Skin epidermis (tissue), 12 donors: ENCODE measurements around the gene C1orf116.

Experiments
- H3K27ac ChIP-seq, 21 experiments: fragments of 200-600 bp; sonication (generic) in 11 of 21; one replicate each; pipeline ENCODE4 v1.5.0; 2020; ENCODE audit warnings: mild to moderate bottlenecking in 3 of 21, inconsistent platforms in 2 of 21, moderate library complexity in 2 of 21
- H3K4me3 ChIP-seq, 7 experiments: fragments of 200-600 bp; sonication (generic) in 2 of 7; one replicate each; pipeline ENCODE4 v1.5.0; 2020; ENCODE audit warnings: inconsistent platforms in 2 of 7, mild to moderate bottlenecking in 2 of 7, moderate library complexity in 1 of 7

Gene C1orf116

DNA sequence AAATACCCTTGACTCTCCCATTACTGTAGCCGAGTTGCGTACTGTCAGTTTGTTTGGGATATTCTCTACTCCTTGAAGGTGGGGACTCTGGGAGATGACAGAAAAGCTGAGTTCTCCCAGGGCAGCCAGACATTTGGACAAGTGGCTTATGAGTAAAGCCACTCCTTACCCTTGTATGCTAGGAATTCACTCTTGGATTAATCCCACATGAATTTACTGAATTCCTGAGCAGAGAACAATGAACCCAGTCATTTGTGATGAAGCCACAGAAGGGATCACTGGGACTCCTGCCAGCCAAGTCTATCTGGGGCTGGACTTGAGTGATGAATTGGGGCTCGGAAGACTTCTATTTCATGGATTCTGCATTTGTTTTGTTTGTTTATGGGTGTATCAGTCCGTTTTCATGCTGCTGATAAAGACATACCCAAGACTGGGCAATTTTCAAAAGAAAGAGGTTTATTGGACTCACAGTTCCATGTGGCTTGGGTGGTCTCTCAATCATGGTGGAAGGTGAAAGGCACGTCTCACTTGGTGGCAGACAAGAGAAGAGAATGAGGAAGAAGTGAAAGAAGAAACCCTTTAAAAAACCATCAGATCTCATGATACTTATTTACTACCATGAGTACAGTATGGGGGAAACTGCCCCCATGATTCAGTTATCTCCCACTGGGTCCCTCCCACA is 25.1 kb downstream of the C1orf116 start:
- H3K27ac ChIP-seq, result peak overlapping the region in 11 of 21 experiments; percentile 12 to 65 (median 30)

GRCh38 chr1:207006914-207007313 is 25.6 kb downstream of the C1orf116 start:
- Histone ChIP-seq H3K4me3 (no peak overlapping the region), H3K27ac (peak overlapping the region in 11 of 21 experiments; percentile 12 to 65 (median 30))

More for the DNA sequence above, 25.1 kb downstream of the C1orf116 start:
- no peak overlapping the region for H3K4me3 ChIP-seq

DNA sequence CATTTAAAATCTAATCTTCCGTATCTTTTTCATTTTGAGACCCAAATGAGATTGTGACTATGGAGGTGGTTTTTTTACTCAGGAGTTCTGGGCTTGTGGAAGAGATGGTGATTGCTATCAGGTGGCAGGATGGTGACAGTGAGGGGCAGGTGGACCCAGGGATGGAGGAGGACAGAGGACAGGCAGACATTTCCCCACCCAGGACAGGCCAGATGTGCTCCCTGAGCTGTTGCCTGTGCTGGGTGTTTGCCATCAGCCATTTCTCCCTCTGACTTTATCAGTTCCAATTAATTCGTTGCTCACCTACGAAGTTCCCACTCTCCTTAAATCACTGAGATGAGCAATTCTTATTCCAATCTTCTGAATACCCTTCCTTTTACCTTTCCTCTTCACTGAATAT is 26.5 kb downstream of the C1orf116 start:
- Histone ChIP-seq H3K27ac (peak overlapping the region in 5 of 21 experiments; percentile 6 to 65 (median 41)), H3K4me3 (no peak overlapping the region)

GRCh38 chr1:207004931-207005830 is 27.4 kb downstream of the C1orf116 start:
- H3K4me3 ChIP-seq, result no peak overlapping the region
- peak overlapping the region in 5 of 21 experiments; percentile 3 to 47 (median 36) for H3K27ac ChIP-seq

DNA sequence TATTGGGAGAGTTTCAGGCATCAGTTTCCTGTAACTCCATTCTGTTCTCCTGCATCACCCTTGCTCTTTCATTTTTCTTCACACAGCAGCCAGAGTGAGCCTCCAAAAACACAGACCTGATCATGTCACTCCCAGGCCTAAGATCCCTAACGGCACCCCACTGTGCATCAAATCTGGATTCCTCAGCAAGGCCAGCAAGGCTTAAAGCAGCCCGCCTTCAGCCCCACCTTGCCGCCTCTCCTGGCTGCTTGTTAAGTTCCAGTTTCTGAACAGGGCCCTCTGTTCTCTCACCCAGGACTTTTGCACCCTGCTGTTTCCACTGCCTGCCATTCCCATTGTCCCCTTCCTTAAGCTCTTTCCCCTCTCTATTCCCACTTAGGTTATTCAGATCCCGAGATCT is 29.3 kb downstream of the C1orf116 start:
- Histone ChIP-seq H3K4me3 (no peak overlapping the region), H3K27ac (peak overlapping the region in 11 of 21 experiments; percentile 3 to 77 (median 44))

DNA sequence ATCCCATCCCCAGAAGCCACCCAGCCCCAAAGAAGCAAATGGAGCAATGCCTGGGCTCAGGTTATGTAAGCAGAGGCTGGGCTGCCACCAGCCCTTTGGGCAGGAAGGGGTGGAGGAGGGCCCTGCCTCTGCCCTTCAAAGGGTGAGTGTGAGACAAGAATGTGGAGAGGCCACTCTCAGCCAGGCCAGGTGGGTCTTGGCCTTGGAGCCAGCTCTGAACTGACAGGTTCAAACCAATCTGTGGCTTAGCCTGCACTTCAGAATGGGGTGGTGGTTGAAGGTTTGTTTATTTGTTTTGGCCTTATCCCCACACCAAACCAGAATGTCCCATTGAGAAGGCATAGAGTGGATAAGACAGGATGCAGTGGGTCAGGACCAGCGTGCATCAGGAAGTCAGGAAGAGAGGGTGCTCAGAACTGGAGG is 29.8 kb downstream of the C1orf116 start:
- Histone ChIP-seq H3K4me3 (no peak overlapping the region), H3K27ac (peak overlapping the region in 10 of 21 experiments; percentile 3 to 77 (median 44))

DNA sequence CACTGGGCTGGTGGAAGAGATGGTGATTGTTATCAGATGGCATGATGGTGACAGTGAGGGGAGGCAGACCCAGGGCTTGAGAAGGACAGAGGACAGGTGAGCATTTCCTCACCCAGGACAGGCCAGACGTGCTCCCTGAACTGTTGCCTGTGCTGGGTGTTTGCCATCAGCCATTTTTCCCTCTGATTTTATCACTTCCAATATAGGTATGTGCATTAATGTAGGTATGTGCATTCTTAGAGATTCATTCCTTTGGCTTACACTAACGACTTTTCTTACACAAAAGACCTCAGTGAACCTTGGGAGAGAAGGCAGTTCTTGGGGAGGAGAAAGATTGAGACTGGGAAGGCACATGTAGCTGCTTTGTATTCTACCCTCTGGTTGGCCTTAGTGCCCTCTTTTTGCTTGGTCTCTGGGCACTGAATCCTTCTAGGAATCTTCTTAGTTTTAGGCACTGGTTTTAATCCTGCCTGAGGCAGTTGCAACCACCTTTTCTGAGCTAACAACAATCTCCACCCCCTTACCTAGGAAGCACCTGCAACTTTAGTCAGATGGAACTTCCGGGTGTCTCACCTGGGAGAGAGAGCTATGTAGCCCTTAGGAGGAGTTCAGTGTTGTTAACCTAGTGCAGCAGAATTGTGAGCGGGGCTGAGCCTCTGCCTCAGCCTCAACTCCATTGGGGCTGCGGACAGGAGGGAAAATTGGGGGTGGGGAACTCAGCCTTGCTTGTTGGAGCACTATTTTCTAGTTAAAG is 30.9 kb downstream of the C1orf116 start:
- Histone ChIP-seq H3K4me3 (no peak overlapping the region), H3K27ac (peak overlapping the region in 7 of 21 experiments; percentile 0 to 77 (median 36))

DNA sequence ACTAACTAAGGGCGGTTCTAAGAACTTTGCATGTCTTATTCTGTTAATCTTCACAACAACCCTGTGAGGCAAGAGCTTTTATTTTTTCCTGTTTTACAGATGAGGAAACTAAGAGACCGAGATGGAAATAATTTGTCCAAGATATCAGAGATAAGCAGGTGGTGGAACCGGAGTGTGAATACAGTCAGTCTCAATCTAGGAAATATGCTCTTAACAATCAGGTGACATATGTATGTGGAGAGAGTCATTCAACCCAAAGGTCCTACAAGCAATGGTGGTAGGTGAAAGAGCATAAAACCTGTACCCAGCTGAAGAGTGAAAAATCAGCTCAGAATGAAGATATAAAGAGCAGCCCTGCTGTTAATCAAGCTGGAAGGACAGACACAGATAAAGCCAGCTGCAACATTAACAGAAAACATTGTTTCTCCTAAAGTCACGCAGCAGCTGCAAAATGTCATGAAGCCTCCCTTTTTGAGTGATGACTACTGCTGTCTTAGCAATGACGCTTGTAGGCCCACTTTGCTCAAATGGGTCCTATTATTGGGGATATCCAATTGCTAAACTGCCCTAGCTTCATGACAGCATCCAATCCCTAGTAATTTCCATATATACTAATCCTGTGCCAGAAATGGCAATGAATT is 31.8 kb downstream of the C1orf116 start:
- H3K27ac ChIP-seq, result no peak overlapping the region
- H3K4me3 ChIP-seq, result no peak overlapping the region

- Histone ChIP-seq H3K4me3 (no peak overlapping the region), H3K27ac (no peak overlapping the region)
Observed at GRCh38 chr1:206998816-206999215, 33.7 kb downstream of the C1orf116 start.

GRCh38 chr1:206992790-206993189 is 39.8 kb downstream of the C1orf116 start:
- no peak overlapping the region for H3K4me3 ChIP-seq
- H3K27ac ChIP-seq, result no peak overlapping the region

DNA sequence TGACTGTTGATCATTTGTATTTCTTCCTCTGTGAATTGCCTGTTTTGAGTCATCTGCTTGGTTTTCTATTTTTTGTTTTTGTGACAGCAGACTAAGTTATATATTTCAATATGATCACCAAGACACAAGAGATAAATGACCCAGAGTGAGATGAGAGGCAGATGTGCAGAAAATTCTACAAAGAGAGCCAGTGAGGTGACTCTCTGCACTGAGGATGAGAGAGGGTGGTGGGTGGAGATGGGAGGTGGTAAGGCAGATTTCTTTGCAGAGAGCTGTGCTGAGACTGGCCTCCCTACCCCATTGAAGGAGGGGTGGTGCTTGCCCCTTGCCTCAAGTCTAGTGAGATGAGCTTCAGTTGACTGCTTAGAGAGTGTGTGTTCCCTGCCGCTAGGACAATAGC is 44.7 kb downstream of the C1orf116 start:
- H3K4me3 ChIP-seq, result no peak overlapping the region
- H3K27ac ChIP-seq, result no peak overlapping the region

- H3K4me3 ChIP-seq, result no peak overlapping the region
- no peak overlapping the region for H3K27ac ChIP-seq
Observed at GRCh38 chr1:206986885-206987284, 45.7 kb downstream of the C1orf116 start.

DNA sequence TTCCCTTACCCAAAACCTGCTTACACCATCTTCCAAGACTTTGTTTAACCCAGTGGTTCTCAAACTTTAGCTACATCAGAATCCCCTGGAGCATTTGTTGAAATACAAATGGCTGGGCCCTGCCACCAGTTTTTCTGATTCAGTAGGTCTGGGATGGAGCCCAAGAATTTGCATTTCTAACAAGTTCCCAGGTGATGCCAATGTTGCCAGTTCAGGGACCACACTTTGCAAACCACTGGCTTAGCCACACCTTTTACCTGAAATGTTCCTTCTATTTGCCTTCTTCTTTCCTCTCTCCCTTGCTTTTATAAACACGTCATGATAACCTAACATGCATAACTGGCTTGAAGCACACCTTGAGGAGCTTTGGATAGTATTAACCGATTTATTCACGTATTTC is 46.2 kb downstream of the C1orf116 start:
- no peak overlapping the region for H3K4me3 ChIP-seq
- H3K27ac ChIP-seq, result no peak overlapping the region

- Histone ChIP-seq H3K27ac (no peak overlapping the region), H3K4me3 (no peak overlapping the region)
Observed at GRCh38 chr1:206985162-206985749, 47.3 kb downstream of the C1orf116 start.

DNA sequence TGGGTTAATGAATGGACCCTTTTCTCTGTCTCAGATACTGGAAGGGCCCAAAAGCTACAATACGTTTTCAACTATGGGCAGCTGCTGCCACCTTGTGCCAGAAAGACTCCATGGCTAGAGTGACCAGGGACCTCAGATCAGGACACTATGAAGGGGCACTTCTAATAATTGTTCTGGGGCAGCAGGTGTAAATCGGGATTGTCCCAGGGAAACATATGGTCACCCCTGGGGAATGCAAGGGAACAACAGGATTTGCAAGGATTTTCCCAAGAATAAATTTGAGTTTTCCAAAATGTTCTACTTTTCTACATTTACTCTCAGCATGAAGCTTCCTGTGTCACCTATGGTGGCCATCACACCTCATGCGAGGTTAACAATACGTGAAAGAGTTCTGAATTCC is 50.3 kb downstream of the C1orf116 start:
- Histone ChIP-seq H3K27ac (peak overlapping the region in 1 of 21 experiments; percentile 11), H3K4me3 (no peak overlapping the region)

GRCh38 chr1:206979379-206980043 is 53.0 kb downstream of the C1orf116 start:
- Histone ChIP-seq H3K27ac (no peak overlapping the region), H3K4me3 (no peak overlapping the region)

- no peak overlapping the region for H3K4me3 ChIP-seq
- H3K27ac ChIP-seq, result no peak overlapping the region
Observed at GRCh38 chr1:206978259-206978658, 54.3 kb downstream of the C1orf116 start.

DNA sequence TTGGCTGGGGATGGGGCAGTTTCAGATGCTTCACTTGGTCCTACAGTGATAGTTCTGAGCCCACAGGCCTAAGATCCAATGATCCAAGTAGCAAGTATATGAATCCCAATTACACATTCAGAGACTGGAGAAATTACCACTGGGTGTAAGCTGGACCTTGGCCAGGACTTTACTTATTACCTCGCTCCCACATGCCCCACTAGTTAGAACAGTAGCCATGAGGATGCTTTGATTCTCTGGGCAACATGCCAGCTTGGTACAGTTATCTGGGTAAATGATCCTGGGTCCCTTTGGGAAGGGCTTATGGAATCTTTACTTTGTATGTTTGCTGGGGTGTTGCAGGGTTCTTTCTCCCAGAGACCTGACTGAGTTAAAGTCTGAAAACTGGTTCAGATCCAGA is 57.2 kb downstream of the C1orf116 start:
- Histone ChIP-seq H3K27ac (no peak overlapping the region), H3K4me3 (no peak overlapping the region)

- Histone ChIP-seq H3K27ac (no peak overlapping the region), H3K4me3 (no peak overlapping the region)
Observed at GRCh38 chr1:206974140-206974539, 58.4 kb downstream of the C1orf116 start.
